NCI-H1436 treated with DMSO at 0.1 percent for 48 hours (cell line): Measurements from ENCODE around the gene LRBA.

Experiments used
- DNase-seq: peaks from one replicate; lab custom pipeline; 2025; lab: John Stamatoyannopoulos, UW

Gene LRBA

DNA sequence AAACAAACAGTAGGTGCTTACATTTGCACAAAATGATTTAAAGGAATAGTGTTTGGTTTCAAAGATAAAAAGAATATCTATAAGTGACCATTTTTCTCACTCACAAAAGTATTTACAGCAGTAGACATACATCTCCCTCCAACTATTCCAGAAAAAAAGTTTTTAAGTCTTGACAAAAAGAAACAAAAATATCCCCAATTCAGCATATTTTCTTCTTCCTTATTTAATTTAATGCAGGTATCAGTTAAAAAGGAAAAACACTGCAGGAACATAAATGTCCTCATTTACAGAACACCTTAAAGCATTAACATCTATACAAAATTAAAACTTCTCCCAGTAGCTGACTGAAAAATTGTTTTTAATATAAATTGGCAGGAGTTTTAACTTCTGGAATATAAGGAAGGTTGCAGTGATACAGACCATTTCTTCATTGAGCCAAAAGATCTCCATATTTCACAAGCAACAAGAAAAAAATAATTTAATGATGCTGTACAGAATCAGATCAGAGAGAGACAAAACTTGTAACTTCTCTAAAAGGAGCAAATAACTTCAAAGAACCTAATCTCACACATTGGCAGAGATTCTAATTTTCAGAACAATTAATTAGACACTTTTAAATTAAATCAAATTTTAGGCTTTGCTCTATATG is 428.8 kb downstream of the LRBA start:
- DNase-seq, result no peak

DNA sequence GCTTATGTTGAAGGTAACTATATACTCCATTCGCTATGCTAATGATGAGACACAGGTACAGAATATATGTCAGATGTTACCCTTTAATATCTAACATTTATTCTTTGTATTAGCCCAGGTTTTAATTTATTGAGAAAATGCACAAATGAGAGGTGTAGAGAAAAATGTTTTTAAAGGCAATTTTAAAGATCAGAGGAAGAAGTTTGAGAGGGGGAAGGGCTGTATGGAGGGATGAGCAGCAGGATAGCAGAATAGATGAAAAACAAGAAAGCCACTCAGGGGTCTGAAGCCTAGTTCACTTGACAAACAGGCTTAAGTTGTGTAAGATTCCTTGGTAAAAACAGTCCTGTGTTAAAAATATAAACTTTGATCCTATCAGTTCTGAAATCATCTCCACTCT is 429.5 kb downstream of the LRBA start:
- no peak for DNase-seq

DNA sequence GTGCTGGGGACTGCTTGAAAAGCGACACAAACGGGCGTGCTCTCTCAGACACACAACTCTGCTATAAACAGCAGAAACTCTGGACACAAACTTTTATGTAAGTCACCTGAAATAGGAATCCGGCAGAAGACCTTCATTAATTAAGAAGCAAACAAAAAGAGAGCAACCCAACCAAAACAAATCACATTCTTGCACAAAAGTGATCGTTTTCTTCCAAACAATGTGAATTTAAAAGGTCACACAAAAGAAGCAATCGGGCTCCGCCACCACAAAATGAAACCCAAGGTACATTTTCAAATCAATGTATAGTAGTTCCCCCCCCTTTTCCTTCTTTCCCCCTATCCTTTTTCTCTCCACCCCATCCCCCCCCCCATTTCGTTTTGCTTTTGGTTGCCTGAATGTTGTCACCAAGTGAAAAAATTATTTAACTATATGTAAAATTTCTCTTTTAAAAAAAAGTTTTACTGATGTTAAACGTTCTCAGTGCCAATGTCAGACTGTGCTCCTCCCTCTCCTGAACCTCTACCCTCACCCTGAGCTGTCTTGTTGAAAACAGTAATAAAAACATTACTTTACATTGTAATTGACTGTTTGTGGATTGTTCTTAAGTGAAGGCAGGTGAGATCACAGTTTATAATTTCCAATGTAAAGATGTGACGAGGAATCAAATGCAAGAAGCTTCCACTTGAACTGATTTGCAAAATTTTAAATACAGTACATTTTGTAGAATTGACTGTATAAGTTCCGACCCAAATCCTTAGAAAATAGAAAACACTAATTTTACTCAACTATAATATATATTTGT is 430.8 kb downstream of the LRBA start:
- DNase-seq, result no peak

DNA sequence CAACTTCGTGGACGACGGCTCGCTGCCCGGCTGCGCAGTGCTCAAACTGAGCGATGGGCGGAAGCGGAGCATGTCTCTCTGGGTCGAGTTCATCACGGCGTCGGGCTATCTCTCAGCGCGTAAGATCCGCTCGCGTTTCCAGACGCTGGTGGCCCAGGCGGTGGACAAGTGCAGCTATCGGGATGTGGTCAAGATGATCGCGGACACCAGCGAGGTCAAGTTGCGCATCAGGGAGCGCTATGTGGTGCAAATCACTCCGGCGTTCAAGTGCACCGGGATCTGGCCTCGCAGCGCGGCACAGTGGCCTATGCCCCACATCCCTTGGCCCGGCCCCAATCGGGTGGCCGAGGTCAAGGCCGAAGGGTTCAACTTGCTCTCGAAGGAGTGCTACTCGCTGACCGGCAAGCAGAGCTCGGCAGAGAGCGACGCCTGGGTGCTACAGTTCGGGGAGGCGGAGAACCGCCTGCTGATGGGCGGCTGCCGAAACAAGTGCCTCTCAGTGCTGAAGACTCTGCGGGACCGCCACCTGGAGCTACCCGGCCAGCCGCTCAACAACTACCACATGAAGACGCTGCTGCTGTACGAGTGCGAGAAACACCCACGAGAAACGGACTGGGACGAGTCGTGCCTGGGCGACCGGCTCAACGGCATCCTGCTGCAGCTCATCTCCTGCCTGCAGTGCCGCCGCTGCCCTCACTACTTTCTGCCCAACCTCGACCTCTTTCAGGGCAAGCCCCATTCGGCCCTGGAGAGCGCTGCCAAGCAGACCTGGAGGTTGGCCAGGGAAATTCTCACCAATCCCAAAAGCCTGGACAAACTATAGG is 431.6 kb downstream of the LRBA start:
- DNase-seq, result no peak

DNA sequence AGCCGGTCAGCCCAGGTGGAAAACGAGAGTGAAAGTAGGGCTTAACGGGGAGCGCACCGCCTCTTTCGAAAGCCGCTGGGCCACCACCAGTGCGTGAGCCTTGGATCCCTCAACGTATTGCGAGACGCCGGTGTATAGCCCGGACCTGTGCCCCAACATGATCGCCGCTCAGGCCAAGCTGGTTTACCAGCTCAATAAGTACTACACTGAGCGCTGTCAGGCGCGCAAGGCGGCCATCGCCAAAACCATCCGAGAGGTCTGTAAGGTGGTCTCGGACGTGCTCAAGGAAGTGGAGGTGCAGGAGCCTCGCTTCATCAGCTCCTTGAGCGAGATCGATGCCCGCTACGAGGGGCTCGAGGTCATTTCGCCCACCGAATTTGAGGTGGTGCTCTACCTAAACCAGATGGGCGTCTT is 432.2 kb downstream of the LRBA start:
- DNase-seq, result no peak

DNA sequence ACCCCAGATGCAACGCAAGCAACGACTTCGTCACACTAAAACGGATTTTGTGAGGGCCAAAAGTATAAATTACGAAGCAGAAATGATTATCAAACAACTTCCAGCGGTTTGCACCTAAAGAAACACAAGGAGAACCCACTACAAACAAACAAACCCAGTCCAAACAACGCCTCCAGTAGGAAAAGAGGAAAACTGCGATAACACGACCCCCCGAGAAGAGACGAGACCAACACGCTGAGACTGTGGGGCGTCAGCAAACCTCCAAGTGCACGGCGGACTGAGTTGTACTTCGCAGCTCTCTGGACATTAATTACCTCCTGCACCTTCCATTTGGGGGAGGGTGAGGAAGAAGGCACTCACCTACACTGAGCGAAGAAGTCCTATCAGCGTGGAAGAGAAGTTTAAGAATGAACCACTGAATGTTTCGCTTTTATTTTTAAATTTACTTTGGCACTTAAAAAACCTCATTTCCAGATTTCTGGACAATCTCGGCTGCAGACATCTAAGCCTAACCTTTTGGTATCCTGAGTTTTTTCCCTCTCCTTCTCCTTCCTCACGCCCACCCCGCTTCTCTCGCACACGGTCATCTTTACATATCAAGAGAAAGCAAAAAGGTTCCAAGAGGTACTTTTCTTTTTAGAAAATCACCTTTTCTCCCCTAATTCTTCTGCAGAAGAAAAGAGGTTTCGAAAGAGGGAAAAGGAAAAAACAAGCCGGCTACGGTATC is 432.8 kb downstream of the LRBA start, which contains the start of gene MAB21L2:
Gene MAB21L2 (plus strand): TSS at position 6 of the 727 bp plus-strand sequence. CDS start 879 bp downstream, outside the sequence.
- DNase-seq, result no peak

DNA sequence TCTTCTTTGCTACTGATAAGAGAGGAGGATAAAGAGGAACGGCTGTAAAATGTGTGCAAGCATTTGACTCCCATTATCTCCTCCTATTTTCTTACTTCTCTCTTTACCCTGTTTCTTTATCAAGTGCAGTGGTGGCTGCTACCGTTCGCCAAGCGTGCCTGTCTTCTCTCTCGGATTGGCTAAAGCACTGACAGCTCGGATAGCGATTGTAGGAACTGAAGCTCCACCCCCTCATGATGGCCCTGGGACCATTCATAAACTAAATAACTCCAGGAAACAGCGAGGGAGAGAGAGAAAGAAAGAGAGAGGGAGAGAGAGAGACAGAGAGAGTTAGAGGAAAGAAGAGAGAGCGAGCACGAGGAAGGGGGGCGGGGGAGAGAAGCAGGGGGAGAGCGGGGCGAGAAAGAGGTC is 433.4 kb downstream of the LRBA start:
- no peak for DNase-seq

DNA sequence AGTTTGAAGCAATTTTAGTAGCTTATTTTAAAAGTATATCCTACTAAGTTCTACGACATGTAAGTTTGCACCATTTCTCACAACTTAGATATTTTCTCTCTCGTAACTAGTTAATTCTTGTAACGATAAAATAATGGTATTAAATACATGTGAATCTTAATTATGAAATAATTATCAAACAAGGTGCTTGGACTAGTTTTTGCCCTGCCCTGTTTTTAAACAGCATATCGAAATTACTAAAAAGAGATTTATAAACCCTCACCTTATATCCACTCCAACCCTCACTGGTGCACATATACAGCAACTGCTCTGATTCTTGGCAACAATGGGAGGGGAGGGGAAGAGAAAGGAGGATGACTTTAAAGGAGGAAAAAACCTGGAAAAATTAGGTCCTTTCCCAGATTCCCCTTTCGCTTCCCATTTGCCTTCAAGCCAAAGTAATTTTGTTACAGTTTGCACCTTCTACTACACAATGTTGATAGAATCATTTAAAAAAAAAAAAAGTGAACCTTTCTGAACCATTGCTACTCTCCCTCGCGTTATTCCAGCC is 434.0 kb downstream of the LRBA start:
- DNase-seq, result no peak

DNA sequence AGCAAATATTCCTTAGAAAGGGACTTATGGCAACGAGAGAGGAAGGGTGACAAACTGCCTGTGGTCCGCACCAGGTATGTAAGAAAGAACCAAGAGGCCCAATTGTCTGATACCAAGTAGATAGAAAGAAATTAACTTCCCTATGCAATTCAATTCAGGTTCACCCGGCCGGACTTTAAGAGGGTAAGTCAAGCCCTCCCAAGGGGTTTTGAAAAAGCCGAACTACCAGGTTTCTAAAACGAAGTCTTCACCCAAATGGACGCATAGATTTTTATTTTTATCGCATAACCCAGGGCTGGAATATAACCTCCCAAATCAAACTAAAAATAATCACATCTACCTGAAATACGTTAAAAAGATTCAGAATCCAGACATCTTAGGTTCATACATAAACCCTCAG is 434.8 kb downstream of the LRBA start:
- DNase-seq, result no peak

DNA sequence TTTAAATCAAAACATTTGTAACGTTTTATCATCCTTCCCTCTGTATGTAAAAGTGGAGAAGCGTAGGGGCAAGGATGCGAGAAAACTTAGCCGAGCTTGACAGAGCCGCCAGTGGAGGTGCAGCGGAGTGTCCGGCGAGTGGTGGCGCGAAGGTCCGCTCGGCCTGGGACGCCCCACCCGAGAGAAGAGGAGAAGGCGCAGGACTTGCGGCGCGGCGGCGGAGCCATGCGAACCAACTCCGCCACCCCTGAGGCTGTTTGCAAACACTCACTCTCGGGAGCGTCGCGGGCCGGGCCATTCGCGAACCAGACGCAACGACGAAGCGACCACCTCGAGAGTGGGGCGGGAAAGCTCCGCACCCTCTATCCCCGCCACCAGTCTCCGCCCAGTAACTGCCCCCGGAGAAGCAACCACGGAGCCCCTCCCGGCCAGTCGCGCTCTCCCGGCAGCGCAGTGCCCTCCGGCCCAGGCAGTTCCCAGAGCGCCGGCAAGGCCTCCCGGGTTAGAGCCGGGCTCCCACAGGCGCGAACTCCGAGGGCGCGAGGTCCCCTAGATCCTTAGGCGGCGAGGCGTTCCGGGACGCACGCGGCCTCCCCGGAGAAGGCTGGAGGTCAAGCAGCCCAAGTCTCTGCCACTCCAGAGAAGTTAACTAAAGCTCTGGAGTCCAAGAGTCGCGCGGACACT is 435.4 kb downstream of the LRBA start:
- no peak for DNase-seq

DNA sequence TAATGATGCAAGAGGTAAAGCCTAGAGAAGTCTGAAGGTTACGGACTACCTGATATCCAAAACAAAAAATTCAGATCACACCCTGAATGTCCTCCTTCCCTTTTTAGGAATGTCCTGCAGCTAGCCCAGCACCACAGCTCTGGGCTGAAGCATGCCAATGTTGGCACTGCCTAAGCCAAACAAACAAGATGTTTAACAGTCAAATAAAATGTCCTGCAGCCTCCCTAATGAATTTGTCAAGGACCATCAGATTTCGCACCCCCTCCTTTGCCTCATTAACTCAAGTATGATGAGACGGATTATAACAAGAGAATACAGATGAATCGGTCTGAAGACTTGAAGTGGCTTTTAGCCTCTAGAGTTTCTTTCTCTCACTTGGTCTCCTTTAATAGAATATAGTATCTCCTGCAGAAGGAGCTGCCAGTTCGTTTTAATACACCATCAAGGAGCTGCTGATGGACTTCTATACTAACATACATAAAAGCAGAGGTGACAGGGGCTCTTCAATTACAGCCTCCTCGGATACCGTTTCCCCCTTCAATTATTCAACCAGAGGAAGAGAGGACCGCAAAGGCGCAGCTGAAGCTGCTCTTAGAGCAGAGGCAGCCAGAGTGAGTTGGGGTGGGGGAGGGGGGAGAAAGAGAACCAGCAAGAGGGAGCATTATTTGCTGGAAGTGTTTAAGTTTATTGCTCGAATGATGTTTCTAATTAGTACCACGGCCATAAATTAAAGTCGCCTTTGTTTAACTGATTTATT is 436.2 kb downstream of the LRBA start:
- no peak for DNase-seq

DNA sequence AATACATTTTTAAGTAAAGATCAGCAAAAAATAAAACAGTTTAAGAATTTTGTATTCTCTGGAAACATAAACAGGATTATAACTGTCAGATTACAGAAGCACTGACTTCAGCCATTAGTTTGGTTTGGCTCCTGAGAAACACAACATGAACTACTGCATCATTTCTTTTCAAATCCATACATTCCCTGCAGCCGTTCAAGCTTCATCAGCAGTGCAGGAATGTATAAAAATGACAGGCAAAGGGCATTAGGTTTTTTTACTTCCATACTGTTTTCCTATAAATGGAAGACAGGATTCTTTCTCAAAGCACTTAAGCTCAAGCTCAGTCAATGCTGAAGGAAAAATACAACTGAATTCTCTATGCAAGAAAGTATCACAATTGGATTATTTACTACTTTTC is 437.3 kb downstream of the LRBA start:
- no peak for DNase-seq

DNA sequence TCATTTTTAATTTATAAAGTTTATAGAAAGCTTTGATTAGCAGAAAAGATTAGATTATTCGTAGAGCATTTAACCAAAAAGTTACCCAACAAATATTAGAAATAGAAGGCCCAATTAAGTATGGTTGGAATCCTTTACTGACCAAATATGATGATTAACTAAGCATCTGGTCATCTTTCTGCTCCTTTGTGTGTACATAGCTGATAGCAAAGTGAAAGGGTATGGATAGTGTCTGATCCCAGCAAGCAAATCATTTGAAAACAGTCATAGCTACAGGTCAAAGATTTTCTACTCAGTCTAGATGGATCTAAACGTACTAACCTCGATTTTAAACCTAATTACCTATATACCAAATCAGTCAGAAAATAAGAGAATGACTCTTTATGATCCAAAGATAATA is 440.4 kb downstream of the LRBA start:
- no peak for DNase-seq

DNA sequence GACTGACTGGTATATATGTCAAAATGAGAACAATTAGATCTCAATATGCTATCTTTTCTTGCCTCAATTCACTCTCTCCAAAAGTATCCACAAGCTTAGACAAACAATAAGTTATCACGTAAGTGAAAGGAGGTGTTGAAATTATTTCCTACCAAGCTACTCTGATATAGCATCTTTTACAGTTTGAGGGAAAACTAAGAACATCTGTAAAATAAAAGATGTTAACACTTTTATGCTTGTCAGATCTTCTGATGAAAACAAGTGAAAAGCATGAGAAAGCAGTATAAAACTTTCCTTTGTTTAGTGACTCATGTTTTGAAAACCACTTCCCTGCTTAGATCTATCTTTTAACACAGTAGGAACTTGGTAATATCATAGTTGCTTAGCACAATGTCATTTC is 441.6 kb downstream of the LRBA start:
- no peak for DNase-seq

DNA sequence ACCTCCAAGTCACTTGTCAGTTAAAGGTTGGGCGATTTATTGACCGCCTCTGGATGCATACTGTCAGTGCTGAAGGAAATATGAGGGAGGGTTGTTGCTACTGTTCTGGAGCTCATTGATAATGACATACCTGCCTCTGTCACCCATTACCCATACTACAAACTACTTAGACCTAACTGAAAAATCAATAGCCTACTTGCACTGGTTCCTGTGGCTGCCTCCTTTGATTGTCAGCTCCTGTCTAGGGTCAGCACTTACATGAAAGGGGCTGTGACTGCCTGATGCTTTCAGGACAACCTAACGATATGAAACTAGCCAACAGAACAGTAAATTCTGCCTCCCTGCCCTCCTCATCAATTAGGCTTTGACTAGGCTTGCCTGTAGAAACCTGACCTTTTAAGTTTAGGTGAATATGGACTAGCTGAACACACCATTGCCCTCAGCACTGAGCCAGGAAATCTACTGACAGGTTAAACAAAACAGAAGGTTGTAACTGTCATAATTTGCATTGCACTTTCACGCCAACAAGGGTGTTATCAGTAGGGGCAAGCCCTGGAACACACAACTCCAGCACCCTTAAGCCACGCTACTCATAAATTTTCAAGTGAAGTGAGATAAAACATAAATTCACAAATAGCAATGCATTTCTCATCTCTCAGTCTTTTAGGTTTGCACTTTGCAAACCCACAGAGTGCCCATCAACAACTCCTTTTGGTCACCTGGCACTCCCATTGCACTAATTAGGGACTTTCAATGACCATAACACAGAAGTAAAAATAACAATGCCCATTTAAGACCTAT is 442.2 kb downstream of the LRBA start:
- DNase-seq, result no peak

DNA sequence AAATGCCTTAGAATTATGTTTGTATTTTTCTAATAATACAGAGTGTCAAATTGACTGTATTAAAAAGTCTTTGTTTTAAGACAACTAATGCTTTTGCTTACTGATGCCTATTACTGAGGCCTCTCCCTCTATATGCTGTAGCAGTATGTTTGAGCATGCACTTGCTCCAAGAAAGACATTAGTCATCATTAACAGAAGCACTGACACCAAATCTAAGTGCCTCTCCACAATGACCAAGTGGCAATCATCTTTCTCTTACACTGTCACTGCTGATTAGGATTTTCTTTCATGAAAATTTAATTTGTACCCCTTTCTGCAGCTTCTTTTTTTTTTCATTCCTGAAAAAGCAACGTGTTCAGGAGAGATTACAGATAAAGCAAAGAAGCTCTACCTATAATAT is 444.2 kb downstream of the LRBA start:
- no peak for DNase-seq

DNA sequence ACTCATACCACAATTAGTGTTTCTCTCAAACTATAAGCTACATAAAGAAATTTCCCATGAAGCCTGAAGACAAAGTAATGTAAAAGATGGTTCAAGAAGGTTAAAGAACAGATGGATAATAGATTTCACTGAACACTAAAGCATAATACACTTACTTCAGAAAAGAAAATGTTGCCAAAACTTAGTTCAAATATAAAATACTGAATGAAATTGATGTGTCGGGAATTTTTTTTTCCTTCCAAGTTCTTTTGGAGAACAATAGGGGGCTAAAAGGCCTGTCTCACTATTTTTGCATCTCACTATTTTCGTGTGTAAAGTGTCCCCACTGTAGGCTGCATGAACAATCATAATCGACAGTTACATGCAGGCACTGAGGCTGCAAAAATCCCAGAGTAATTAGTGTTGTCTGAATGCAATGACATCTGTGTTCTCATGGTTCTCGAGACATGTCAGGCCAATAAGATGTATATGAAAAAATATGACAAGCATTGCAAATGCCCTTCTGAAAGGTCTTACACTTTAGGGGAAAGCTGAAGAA is 445.0 kb downstream of the LRBA start:
- no peak for DNase-seq

DNA sequence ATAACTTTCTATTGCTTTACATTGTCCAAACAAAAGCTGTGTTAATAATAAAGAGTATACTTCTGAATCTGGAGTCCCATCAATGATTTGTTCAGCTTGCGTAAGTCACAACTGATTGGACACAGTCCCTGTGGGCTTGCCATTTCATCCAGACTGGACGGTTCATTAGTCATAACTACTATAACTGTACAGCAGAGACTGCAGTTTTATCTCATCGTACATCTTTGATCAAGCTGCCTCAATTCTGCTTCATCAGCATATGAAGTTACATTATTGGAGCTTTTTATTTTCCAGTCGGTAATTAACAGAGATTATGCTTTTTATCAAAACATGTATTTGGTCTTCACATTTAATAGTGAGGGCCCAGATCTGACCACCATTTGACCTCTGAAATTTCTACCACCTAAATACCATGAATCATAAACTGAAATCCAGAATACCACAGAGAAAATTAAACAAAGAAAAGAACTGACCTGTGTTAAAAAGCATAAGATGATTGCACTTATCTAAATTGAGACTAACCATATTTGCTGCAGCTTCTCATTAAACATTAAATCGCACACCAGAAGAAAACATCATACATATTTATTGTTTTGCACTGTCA is 445.6 kb downstream of the LRBA start:
- no peak for DNase-seq

DNA sequence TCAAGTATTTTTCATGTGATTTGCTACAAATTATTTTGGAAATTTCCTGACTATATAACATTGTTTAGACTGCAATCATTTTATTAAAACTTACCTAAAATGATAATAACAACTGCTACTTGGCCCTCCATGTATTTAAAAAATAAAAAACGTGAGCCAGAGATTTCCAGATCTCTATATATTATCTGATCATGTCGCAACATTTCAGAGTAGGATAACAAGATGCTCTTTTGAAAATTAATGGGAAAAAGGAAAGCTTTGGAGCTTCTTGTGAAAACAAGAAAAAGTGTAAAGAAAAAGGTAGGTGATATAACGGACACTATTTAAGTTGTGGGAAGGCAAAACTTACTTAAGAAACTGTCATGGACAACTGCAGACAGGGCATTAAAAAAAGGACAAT is 448.0 kb downstream of the LRBA start:
- DNase-seq, result no peak
